BJ (cell line): ENCODE measurements around the gene DGKE. TPM values are rescaled to one million over a fixed set of nuclear protein-coding genes. Genes with fewer than 3 reads are reported as not detected.

ENCODE experiments used
- CTCF ChIA-PET: fragments of 350-600 bp; formaldehyde crosslinking; extraction: SDS; loops from one replicate; lab custom pipeline; 2021; ENCODE audit warnings: antibody characterized with exemption, inconsistent platforms; lab: Yijun Ruan, JAX
- POLR2A ChIA-PET: fragments of 300-600 bp; sonication (Branson Sonifier 250); formaldehyde crosslinking; extraction: SDS; loops from one replicate; lab custom pipeline; 2021; ENCODE audit warnings: antibody characterized with exemption; lab: Charles Lee
- DNase-seq: peaks from one replicate; pipeline ENCODE4 v3.0.0-alpha.2; 2011; ENCODE audit warnings: low read depth
- H3K27me3 ChIP-seq: 2 replicates; pipeline ENCODE4 v1.6.0; 2011; ENCODE audit warnings: low read length; ENCODE audit not compliant: control insufficient read depth, insufficient read depth
- H3K36me3 ChIP-seq: 2 replicates; pipeline ENCODE4 v1.5.1; 2011; ENCODE audit warnings: low read length; ENCODE audit not compliant: control insufficient read depth, insufficient read depth
- H3K4me3 ChIP-seq: 2 replicates; pipeline ENCODE4 v1.5.1; 2011; ENCODE audit warnings: low read depth, mild to moderate bottlenecking, control low read depth, low read length
- CTCF ChIP-seq: IDR thresholded peaks from 2 replicates; pipeline ENCODE4 v1.5.1; 2011; ENCODE audit warnings: low read depth, mild to moderate bottlenecking, control low read depth, inconsistent platforms, low read length, moderate library complexity; ENCODE audit not compliant: insufficient read depth
- polyA plus RNA-seq: library from polyadenylated mRNA; depleted of rRNA; stranded (reverse); fragments of >200 nt; gene quantifications from 2 replicates; pipeline ENCODE4 v1.2.3, GENCODE V29; 2011

Gene DGKE
- polyA plus RNA-seq, 1 experiment, result 1.9 TPM

GRCh38 chr17:56810891-56811775 lies 22.8 kb upstream of the DGKE start:
- no peak for TF ChIP-seq CTCF
- ChIA-PET CTCF (interaction anchor here (1.0 kb wide), 2 partner anchors 8 to 9 kb away, joined by 3 read pairs; no protein-coding TSS in a partner anchor), POLR2A (no interaction called here)
- no peaks in the 10 kb centered on the region for H3K27me3 ChIP-seq
- H3K4me3 ChIP-seq, result no peak overlapping the region
- no peaks in the 10 kb centered on the region for H3K36me3 ChIP-seq
- DNase-seq, result no peak

GRCh38 chr17:56812901-56813388 lies 21.0 kb upstream of the DGKE start:
- CTCF ChIA-PET, result no interaction called here

GRCh38 chr17:56815711-56816110 lies 18.2 kb upstream of the DGKE start:
- Histone ChIP-seq H3K27me3 (no peaks in the 10 kb centered on the region), H3K36me3 (no peaks in the 10 kb centered on the region), H3K4me3 (no peak overlapping the region)
- CTCF ChIA-PET, result interaction anchor here (0.6 to 9.3 kb wide), 3 partner anchors 34 to 126 kb away, joined by 3 to 105 read pairs (median 3); no protein-coding TSS in a partner anchor
- POLR2A ChIA-PET, result no interaction called here
- DNase-seq, result no peak
- no peak for TF ChIP-seq CTCF

More at GRCh38 chr17:56812901-56813388, 21.0 kb upstream of the DGKE start:
- DNase-seq, result no peak
- H3K4me3 ChIP-seq, result no peak overlapping the region
- H3K36me3 ChIP-seq, result no peaks in the 10 kb centered on the region
- POLR2A ChIA-PET, result no interaction called here
- H3K27me3 ChIP-seq, result no peaks in the 10 kb centered on the region
- no peak for TF ChIP-seq CTCF

GRCh38 chr17:56817066-56817465 lies 16.9 kb upstream of the DGKE start:
- CTCF ChIA-PET, result interaction anchor here (0.6 to 9.3 kb wide), 4 partner anchors 51 to 130 kb away, joined by 3 to 105 read pairs (median 4); no protein-coding TSS in a partner anchor

More at GRCh38 chr17:56817066-56817465, 16.9 kb upstream of the DGKE start:
- no peak for TF ChIP-seq CTCF
- Histone ChIP-seq H3K27me3 (no peaks in the 10 kb centered on the region), H3K36me3 (no peaks in the 10 kb centered on the region), H3K4me3 (no peak overlapping the region)
- POLR2A ChIA-PET, result no interaction called here
- no peak for DNase-seq
